SIG-M5 treated with dmso at 0.1 percent for 504 hours (cell line): ENCODE measurements around the gene MCOLN1.
"Not testable (repeated sequence)": the region's sequence is repeated elsewhere in the genome, so short reads cannot be mapped to it uniquely, and the experiment has no call there.

Source experiments
- DNase-seq: peaks from one replicate; lab custom pipeline; 2025; ENCODE audit not compliant: unreplicated experiment; lab: John Stamatoyannopoulos, UW

Gene MCOLN1

GRCh38 chr19:7524992-7525739 lies 2.7 kb downstream of the MCOLN1 start:
- DNase-seq = no peak

GRCh38 chr19:7526059-7526929 lies 3.9 kb downstream of the MCOLN1 start:
- DNase-seq = no peak

- DNase-seq = no peak
Measured at GRCh38 chr19:7527516-7528191, 5.2 kb downstream of the MCOLN1 start.

GRCh38 chr19:7528192-7528519 lies 5.7 kb downstream of the MCOLN1 start:
- no peak for DNase-seq

- DNase-seq = no peak
Measured at GRCh38 chr19:7528522-7529245, 6.3 kb downstream of the MCOLN1 start.

GRCh38 chr19:7529246-7529600 lies 6.8 kb downstream of the MCOLN1 start:
- no peak for DNase-seq

GRCh38 chr19:7529610-7530490 lies 7.4 kb downstream of the MCOLN1 start:
- DNase-seq = no peak

GRCh38 chr19:7533281-7533885 lies 11.0 kb downstream of the MCOLN1 start:
- no peak for DNase-seq

- DNase-seq = peak; percentile 65
Measured at GRCh38 chr19:7533925-7534480, 11.6 kb downstream of the MCOLN1 start.

GRCh38 chr19:7534531-7535046 lies 12.2 kb downstream of the MCOLN1 start:
- no peak for DNase-seq

- peak; percentile 79 for DNase-seq
Measured at GRCh38 chr19:7535047-7535997, 12.9 kb downstream of the MCOLN1 start, which contains the start of gene PNPLA6. Gene PNPLA6, plus strand, starts transcription at chr19:7535717. Its CDS starts 72 bp downstream, at chr19:7535789.

- no peak for DNase-seq
Measured at GRCh38 chr19:7535998-7536695, 13.7 kb downstream of the MCOLN1 start.

- DNase-seq = not testable (repeated sequence)
Measured at GRCh38 chr19:7538990-7539389, 16.6 kb downstream of the MCOLN1 start.

GRCh38 chr19:7539827-7540425 lies 17.5 kb downstream of the MCOLN1 start:
- DNase-seq = no peak

- no peak for DNase-seq
Measured at GRCh38 chr19:7540761-7541474, 18.5 kb downstream of the MCOLN1 start.

GRCh38 chr19:7541475-7541824 lies 19.0 kb downstream of the MCOLN1 start:
- no peak for DNase-seq
